K562 (cell line): ENCODE data around the gene SPON1. TPM values are rescaled to one million over a fixed set of nuclear protein-coding genes. Genes with fewer than 3 reads are reported as not detected.
"Not testable (repeated sequence)": the region's sequence is repeated elsewhere in the genome, so short reads cannot be mapped to it uniquely, and the experiment has no call there.

Experiments
- ATAC-seq: fragments of 200-7000 bp; cut with Tn5 transposase; 3 replicates; pipeline ENCODE4 v1.9.1; 2020; ENCODE audit warnings: moderate library complexity
- BruUV-seq: library from RNA; stranded (reverse); fragments of 400-500 nt; replicated peaks from 2 replicates; lab custom pipeline; 2021; lab: Mats Ljungman, UMichigan
- CTCF ChIA-PET: fragments of 300-600 bp; formaldehyde crosslinking; extraction: SDS; loops from one replicate; lab custom pipeline; 2021; ENCODE audit warnings: low intra/inter-chr PET ratio; lab: Yijun Ruan, JAX
- POLR2A ChIA-PET: fragments of 300-600, 350-650 bp; sonication (Branson Sonifier 250); formaldehyde crosslinking; extraction: SDS; loops from one replicate; lab custom pipeline; 2021; ENCODE audit warnings: antibody characterized with exemption, inconsistent platforms; lab: Yijun Ruan, JAX
- DNase-seq, 4 experiments: peaks; one replicate each; pipeline versions ENCODE4 v3.0.0 to v3.0.0-alpha.2; 2011 to 2018; ENCODE audit warnings: low spot score in 3 of 4, mixed read lengths in 3 of 4; ENCODE audit errors: extremely low read depth in 1 of 4
- FAIRE-seq: peaks from 2 replicates; lab custom pipeline; 2011; peaks lifted over from hg19 to GRCh38; lab: Jason Lieb, UNC
- H2AFZ ChIP-seq: 2 replicates; pipeline ENCODE4 v1.6.0; 2011; ENCODE audit warnings: low read depth, low read length, control low read depth, inconsistent platforms
- H3K27ac ChIP-seq: fragments of 200-600 bp; 3 replicates; pipeline ENCODE4 v1.8.0; 2011; ENCODE audit warnings: low read depth, mild to moderate bottlenecking, control low read depth, inconsistent platforms, low read length, moderate library complexity, mixed read lengths; ENCODE audit errors: extremely low read depth
- H3K27me3 ChIP-seq, 2 experiments: fragments of 300-600 bp in 1 of 2; 2 replicates in 1 of 2; 3 replicates in 1 of 2; pipeline versions ENCODE4 v1.6.0 to v1.8.0; 2011; ENCODE audit warnings: inconsistent platforms in 2 of 2, low read length in 2 of 2, mild to moderate bottlenecking in 1 of 2, mixed read lengths in 1 of 2, moderate library complexity in 1 of 2; ENCODE audit not compliant: control insufficient read depth in 2 of 2, insufficient read depth in 2 of 2
- H3K36me3 ChIP-seq: fragments of 300-600 bp; 3 replicates; pipeline ENCODE4 v1.8.0; 2011; ENCODE audit warnings: mild to moderate bottlenecking, low read length, inconsistent platforms; ENCODE audit not compliant: control insufficient read depth, insufficient read depth
- H3K4me1 ChIP-seq, 2 experiments: fragments of 200-600 bp in 1 of 2; replicated peaks in 1 of 2; 2 replicates in 1 of 2; 3 replicates in 1 of 2; pipeline versions ENCODE4 v1.5.1 to v1.8.0; 2011; ENCODE audit warnings: inconsistent platforms in 2 of 2, low read length in 2 of 2, mild to moderate bottlenecking in 1 of 2, mixed read lengths in 1 of 2, moderate library complexity in 1 of 2; ENCODE audit not compliant: control insufficient read depth in 2 of 2, insufficient read depth in 2 of 2
- H3K4me2 ChIP-seq: 2 replicates; pipeline ENCODE4 v1.6.1; 2011; ENCODE audit warnings: low read length, control low read depth, inconsistent platforms, mixed read lengths; ENCODE audit not compliant: insufficient read depth
- H3K4me3 ChIP-seq: fragments of 200-600 bp; sonication (generic), shearing (Covaris generic); 2 replicates; pipeline ENCODE4 v1.5.1; 2016; ENCODE audit warnings: control low read depth, inconsistent platforms
- H3K79me2 ChIP-seq: fragments of 200-600 bp; 3 replicates; pipeline ENCODE4 v1.8.0; 2011; ENCODE audit warnings: low read length, inconsistent platforms; ENCODE audit not compliant: control insufficient read depth, insufficient read depth
- H3K9ac ChIP-seq, 2 experiments: 2 replicates each; pipeline versions ENCODE4 v1.6.0 to v1.6.1; 2011; ENCODE audit warnings: low read depth in 2 of 2, low read length in 2 of 2, control low read depth in 1 of 2, inconsistent platforms in 1 of 2, mild to moderate bottlenecking in 1 of 2, mixed read lengths in 1 of 2; ENCODE audit not compliant: insufficient read depth in 1 of 2
- H3K9me1 ChIP-seq: one replicate; pipeline ENCODE4 v1.6.0; 2011; ENCODE audit warnings: inconsistent platforms, mild to moderate bottlenecking, low read length, moderate library complexity; ENCODE audit not compliant: control insufficient read depth, insufficient read depth
- H3K9me3 ChIP-seq: replicated peaks from 2 replicates; pipeline ENCODE4 v1.5.1; 2011; ENCODE audit warnings: low read depth, low read length, inconsistent platforms; ENCODE audit not compliant: control insufficient read depth, insufficient read depth
- H4K20me1 ChIP-seq: replicated peaks from 2 replicates; pipeline ENCODE4 v1.6.1; 2011; ENCODE audit warnings: low read length, inconsistent platforms, mixed read lengths; ENCODE audit not compliant: control insufficient read depth, insufficient read depth
- CBX5 ChIP-seq: IDR thresholded peaks from 2 replicates; pipeline ENCODE4 v1.6.1; 2014; ENCODE audit warnings: low read depth, borderline replicate concordance
- FOXM1 ChIP-seq, 2 experiments: fragments of 450-650 bp in 1 of 2; sonication (generic) in 1 of 2; formaldehyde crosslinking in 1 of 2; IDR thresholded peaks; 2 replicates each; pipeline versions ENCODE4 v1.6.1 to v1.9.0; 2017 to 2022; ENCODE audit warnings: low read depth in 2 of 2, mild to moderate bottlenecking in 2 of 2, missing genetic modification reagents in 1 of 2, moderate library complexity in 1 of 2
- MAFF ChIP-seq: IDR thresholded peaks from 2 replicates; pipeline ENCODE4 v1.6.1; 2012; ENCODE audit warnings: low read length, improper control_type of control experiment
- PBX2 ChIP-seq, 2 experiments: IDR thresholded peaks in 1 of 2; conservative IDR thresholded peaks in 1 of 2; 2 replicates each; pipeline ENCODE4 v1.6.1; 2016; ENCODE audit warnings: low read depth in 2 of 2, mild to moderate bottlenecking in 1 of 2, missing compliant biosample characterization in 1 of 2, missing genetic modification characterization in 1 of 2, moderate library complexity in 1 of 2
- RBBP5 ChIP-seq: fragments of 200-600 bp; sonication (generic); IDR thresholded peaks from 2 replicates; pipeline ENCODE4 v1.6.1; 2012; ENCODE audit warnings: borderline replicate concordance, mild to moderate bottlenecking, low read length, control low read depth, inconsistent platforms; ENCODE audit not compliant: insufficient read depth, poor library complexity, severe bottlenecking
- RHOXF2B ChIP-seq: fragments of 250-450 bp; sonication (Bioruptor Pico); conservative IDR thresholded peaks from 2 replicates; pipeline ENCODE4 v1.5.1; 2021
- whole genome bisulfite sequencing: fragments of 100-300 bp; shearing (Covaris generic); methylation state at CpG from one replicate; pipeline ENCODE4 v1.1.6; 2016; ENCODE audit warnings: low coverage, mixed read lengths; ENCODE audit not compliant: insufficient coverage; ENCODE audit errors: missing lambda C conversion rate; 5-methylcytosine and 5-hydroxymethylcytosine counted together
- in situ Hi-C: fragments of 300-500 bp; cut with MboI; formaldehyde crosslinking; loops from 4 replicates; pipeline ENCODE4 v1.15.0; 2018; ENCODE audit warnings: inconsistent platforms, mixed read lengths
- intact Hi-C: fragments of 100-400 bp; cut with micrococcal nuclease; formaldehyde crosslinking; loops from 2 replicates; pipeline ENCODE4 v1.14.2; 2022
- polyA plus RNA-seq, 8 experiments: library from polyadenylated mRNA; depleted of rRNA in 4 of 8; stranded (reverse) in 5 of 8; unstranded in 3 of 8; fragments of >200 nt; fragmentation: Nextera tagmentation in 2 of 8; fragmentation: Illumina TruSeq in 1 of 8; extraction: Ambion mirVana in 2 of 8; extraction: Trizol in 1 of 8; gene quantifications; 2 replicates each; pipeline versions ENCODE4 v1.2.1 to v1.2.3, GENCODE V29; 2011 to 2014; ENCODE audit warnings: inconsistent platforms in 1 of 8, missing spikeins in 1 of 8
- total RNA-seq, 7 experiments: library from RNA; depleted of rRNA in 6 of 7; stranded (reverse); fragments of >200 nt in 6 of 7; fragmentation: Illumina TruSeq in 2 of 7; extraction: Trizol in 2 of 7; gene quantifications; 2 replicates each; pipeline versions ENCODE4 v1.2.1 to v1.2.3, GENCODE V29; 2011 to 2021; ENCODE audit warnings: low replicate concordance in 1 of 7

SPON1 gene
- total and polyA plus RNA-seq, 9 of the 15 experiments (the other 6 are each of a cell fraction or from before 2014, with no cell fraction given): 0.04 to 0.06 TPM; not detected in 7

GRCh38 chr11:14154103-14154502 is 191.6 kb downstream of the SPON1 start:
- H4K20me1 ChIP-seq, BruUV-seq, H3K9me3 ChIP-seq, DNase-seq, POLR2A ChIA-PET, ATAC-seq, H3K36me3 ChIP-seq, H3K9ac ChIP-seq, H3K9me1 ChIP-seq, H3K4me1 ChIP-seq, H3K27me3 ChIP-seq, H3K4me3 ChIP-seq, H3K27ac ChIP-seq, intact Hi-C loops, FAIRE-seq, H3K79me2 ChIP-seq, H3K4me2 ChIP-seq, in situ Hi-C loops, H2AFZ ChIP-seq, CTCF ChIA-PET: not testable (repeated sequence)
- peak; percentile 74 for TF ChIP-seq CBX5
- 0% methylated on average over 1 of the region's 1 CpG for WGBS

- in situ Hi-C loops (no loop called here), intact Hi-C loops (no loop called here)
- no peak overlapping the region for H3K4me2 ChIP-seq
- BruUV-seq: no TSS peak
- FAIRE-seq: no peak
- TF ChIP-seq FOXM1 (IDR thresholded peaks at IDR 0.05; ENCODE audit: low read depth) (no peak), FOXM1 (CRISPR knock-in tag; IDR thresholded peaks at IDR 0.05; ENCODE audit: low read depth) (no peak), RHOXF2B (CRISPR knock-in tag) (no peak), RBBP5 (no peak), MAFF (no peak), PBX2 (CRISPR knock-in tag; IDR thresholded peaks at IDR 0.05; ENCODE audit: low read depth) (no peak), PBX2 (tag; conservative IDR thresholded peaks at IDR 0.05; ENCODE audit: low read depth) (no peak)
- peaks cover 3% of the 10 kb centered on the region; the same call in 1 of the 2 replicates for H3K9me3 ChIP-seq
- no peaks in the 10 kb centered on the region for H3K27me3 ChIP-seq
- DNase-seq: no peak
- H3K36me3 ChIP-seq: no peaks in the 10 kb centered on the region
- H3K4me3 ChIP-seq: no peak overlapping the region
- H3K4me1 ChIP-seq: no peaks in the 10 kb centered on the region
- no peak overlapping the region for H3K27ac ChIP-seq
- ChIA-PET CTCF (no interaction called here), POLR2A (no interaction called here)
- no peaks in the 10 kb centered on the region for H4K20me1 ChIP-seq
- no peak for ATAC-seq
- 0% methylated on average over 1 of the region's 1 CpG for WGBS
- H3K79me2 ChIP-seq: no peaks in the 10 kb centered on the region
- no peak overlapping the region for H2AFZ ChIP-seq
- no peaks in the 10 kb centered on the region for H3K9me1 ChIP-seq
- no peak overlapping the region for H3K9ac ChIP-seq
Observed at GRCh38 chr11:14158393-14158792, 195.9 kb downstream of the SPON1 start.
